HG02943 (cell line): ENCODE measurements around the gene ERG.

Source experiments
- ATAC-seq: cut with Tn5 transposase; IDR thresholded peaks from one replicate; pipeline ENCODE4 v1.9.1; 2021; ENCODE audit warnings: mild to moderate bottlenecking, low read depth, moderate library complexity; ENCODE audit not compliant: unreplicated experiment

ERG gene

DNA sequence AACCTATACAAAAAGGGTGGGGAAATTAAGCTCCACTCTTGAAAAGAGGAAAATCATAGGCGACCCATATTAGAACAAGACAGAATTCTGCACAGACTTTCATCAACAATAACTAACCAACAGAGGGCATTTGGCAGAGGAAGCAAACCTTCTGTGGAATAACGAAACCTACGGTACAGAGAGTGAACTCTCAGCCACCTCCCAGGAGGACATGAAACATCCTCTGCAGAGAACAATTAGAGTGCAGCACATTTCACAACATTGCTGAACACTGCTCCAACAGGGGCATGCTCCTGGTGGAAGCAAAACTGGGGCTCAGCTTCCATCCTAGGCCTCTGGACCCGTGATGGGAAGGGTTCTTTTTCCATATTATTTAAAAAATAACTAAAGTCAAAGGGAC is 130.6 kb downstream of the ERG start:
- no peak for ATAC-seq

DNA sequence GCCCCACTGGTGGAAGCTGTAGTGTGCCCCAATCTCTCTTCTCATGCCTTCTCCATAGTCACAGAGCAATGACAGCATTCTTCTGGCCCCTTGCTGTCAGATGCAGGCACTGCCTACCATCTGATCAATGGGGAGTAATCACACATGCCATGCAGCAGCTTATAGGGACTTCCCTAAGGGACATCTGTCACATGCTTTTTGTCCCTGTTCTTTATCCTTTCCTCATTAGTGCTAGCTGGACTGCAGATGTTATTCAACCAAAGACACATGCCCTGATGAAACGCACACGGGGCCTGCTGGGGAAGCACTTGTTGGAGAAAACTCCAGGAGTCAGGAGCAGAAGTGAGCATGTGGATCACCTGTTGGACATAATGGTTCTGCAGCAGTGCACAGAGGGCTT is 132.8 kb downstream of the ERG start:
- ATAC-seq: no peak

DNA sequence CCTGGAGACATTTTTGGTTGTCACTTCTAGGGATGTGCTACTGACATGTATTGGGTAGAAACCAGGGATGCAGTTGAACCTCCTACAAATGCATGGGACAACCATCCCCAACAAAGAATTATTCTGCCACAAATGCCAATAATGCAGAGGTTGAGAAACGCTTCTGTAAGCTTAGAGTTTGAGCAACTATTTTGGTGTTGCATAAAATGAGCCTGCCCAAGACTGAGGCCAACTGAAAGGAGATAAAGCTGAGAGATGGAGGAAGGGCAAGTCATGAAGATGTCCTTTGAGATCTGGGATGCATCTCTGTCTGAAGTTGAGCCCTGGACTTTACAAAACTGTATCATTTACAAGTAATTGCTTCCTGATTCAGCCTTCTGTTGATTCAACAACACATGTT is 134.6 kb downstream of the ERG start:
- no peak for ATAC-seq

DNA sequence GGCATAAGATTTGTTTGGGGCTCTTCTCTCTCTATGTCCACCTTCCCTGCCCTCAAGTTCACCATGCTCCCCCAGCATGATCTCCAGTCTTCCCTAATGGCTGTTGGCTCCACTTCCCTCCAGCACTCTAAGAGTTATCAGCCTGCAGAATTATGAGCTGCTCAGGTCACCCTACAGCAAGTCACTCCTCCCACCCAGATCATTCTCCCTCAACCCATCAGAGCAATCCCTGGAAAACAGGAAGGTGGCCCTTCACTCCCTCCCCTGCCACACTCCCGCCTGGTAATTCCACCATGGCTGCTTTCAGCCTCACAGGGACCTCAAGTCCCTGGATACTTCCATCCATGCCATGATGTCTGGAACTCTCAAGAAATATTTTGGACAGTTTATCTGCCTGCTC is 137.0 kb downstream of the ERG start:
- no peak for ATAC-seq

DNA sequence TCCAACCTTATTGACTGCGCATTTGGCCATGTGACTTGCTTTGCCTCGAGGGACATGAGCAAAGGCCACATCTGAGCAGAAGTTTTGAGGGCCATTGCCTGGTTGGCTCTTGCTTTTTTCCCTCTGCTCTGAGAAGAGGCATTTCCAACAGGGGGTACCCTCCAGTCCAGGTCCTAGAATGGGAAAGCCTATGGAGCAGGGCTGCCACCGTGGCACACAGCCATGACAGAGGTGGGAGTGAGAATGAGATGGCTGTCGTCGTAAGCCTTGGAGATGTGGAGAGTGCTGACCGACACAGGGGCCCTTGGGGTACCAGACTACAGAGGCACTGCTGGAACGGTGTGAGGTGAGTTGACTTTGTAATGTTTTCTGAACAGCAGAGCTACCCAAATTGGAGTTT is 138.4 kb downstream of the ERG start:
- no peak for ATAC-seq

DNA sequence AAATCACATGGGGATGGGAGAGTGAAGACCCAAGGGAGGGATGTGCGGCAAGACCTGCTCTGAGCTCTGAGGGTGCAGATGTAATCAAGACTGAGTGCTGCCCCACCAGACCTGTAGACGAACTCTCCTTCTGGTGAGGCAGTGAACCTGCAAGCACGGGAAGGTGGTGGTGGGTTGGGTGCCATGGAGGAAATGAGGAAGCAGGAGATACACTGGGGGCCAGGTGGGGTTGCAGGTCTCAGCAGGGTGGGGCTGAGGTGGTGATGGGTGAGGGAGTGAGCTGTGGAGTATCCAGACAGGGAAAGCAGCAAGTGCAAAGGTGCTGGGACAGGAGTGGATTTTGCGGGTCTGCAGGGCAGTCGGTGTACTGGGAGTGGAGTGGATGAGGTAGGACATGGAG is 139.2 kb downstream of the ERG start:
- no peak for ATAC-seq

DNA sequence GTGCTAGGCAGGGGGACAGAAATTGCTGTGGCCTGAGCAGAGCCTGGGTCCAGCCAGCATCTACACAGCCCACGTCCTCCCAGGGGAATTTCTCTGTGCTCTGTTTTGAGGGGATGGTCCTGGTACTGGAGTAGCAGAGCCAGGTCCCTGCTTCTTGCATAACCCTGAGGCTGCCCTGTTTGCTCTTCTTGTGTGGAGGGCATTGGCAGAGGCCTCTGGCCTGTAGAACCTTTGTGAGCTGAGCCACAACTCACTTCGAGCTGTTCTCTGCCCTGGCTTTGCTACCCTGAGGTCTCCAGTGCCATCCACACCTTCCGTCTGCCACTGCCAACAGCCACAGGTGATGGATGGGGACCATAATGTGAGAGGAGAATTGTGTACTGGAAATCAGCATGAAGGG is 139.6 kb downstream of the ERG start:
- no peak for ATAC-seq

DNA sequence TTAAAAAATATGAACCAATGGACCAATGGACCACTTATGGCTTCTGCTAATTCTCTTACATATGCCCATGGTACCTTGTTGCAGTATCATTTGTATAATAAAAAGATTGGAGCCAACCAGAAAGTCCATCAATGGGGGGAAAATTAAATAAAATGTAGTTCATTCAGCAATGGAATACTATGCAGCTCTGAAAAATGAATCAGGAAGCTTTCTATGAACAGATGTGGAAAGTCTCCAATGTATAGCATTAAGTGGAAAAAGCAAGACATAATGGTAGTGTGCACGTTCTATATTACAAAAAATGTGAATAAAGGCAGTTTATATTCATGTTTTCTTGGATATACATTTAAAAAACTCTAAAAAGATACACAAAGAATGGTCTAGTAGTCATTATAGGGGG is 140.2 kb downstream of the ERG start:
- no peak for ATAC-seq

DNA sequence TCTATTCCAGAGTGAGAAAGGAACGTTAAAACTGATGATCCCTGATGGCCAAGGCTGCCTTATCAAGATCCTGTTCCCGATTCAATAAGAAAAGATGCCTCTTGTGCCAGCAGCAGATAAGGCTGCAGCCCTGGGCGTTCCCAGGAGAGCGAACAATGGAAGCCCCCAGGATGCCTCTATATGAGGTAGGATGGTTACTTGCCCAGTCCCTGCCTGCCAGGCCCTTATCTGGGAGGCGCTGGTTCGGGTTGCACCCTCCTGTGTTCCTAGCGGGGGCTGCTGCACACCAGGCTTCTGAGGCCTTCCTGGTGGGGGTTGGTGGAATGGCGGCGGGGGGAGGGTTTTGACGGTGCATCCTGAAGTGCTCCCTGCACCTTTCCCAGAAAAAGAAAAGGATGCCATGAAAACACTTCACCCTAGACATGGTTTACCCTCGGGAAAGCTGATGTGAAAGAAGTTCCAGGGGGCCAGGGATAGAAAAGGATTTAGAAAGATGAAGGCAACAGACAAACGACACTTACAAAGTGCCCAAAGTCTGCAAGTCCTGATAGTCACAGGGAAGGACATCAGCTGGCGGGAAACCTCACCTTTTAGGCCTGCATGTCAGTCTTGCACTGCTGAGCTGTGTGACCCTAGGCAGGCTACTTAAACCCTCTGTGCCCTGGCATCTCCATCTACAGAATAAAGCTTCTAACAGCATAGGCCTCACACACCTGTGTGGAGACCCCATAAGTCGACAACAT is 141.2 kb downstream of the ERG start:
- ATAC-seq: no peak

DNA sequence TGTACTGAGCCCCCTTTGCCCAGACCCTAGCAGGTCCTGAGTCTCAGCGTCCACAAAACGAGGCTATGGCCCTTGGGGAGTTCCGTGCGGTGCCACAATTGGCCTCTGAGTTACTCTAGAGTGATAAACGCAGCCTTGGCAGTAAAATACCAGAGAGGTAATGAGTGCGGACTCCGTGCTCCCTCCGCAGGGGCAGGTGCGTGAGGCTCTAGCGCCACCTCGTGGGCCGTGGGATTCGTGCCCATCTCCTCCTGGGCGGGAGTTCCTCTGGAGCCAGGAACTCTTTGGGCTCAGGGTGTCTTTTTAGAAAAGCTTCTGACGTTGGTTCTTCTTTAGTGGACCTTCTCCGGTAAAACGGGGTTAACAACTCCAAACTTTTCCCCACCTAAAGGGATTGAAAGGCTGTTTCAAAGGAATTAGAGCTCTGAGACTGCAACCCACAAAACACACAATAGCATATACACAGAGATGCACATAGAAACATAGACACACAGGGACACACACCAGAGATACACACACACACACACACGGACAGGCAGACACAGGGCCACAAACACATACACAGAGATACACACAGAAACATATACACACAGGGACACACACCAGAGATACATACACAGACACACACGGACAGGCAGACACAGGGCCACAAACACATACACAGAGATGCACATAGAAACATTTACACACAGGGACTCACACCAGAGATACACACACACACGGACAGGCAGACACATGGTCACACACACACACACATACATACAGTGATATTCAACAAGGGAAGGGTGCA is 142.1 kb downstream of the ERG start:
- ATAC-seq: no peak

DNA sequence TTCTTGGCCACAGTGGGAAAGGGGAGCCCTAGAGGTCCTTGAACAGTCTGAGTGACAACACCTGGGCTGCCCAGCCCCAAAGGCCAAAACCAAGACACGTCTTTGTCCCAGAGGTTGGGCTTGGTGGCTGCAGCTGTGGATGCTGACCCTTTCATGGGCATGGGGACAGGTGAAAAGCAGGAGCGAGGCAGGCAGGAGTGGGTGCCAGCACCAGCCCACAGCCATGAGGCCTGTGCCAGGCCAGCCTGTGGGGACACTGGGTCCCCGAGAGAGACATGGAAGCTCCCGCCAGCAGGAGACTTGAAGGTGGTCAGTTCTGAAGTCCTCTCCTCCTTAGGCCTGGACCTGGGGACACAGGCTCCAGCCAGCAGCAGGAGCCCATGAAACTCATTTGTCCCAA is 142.9 kb downstream of the ERG start:
- no peak for ATAC-seq

DNA sequence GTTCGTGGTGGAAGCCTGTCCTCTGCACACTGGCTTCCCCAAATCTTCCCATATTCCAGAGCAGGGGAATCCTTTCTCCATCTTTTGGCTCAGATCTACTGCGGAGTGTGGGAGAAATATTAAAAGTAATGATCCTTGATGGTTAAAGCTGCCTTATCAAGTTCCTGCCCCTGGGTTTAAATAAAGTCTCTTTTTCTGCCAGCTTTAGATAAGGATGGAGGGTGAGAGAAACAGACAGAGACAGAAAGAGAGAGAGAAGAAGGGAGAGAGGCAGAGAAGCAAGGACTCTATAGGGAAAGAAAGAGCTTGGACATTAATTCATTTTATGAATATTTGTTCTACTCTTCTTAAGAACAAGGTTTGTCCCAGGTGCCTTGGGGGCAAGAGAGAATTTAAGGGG is 143.5 kb downstream of the ERG start:
- ATAC-seq: no peak

DNA sequence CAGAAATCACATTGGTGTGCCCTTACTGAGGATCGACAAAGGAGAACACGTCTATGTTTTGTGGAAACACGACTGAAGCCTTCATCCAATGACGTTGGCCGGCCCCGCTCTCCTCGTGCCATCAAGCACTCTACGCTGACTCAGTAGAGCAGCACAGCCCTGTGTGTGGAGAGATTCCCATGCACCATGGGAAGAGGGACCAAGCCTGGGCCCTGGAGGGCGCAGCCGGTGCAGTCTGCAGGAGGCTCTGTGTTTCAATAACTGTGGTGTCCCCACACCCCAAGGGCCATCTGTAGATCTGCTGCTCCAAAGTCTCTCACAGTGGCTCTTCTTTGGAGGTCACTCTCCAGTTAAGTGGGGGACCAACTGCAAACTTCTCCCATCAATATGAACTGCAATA is 144.0 kb downstream of the ERG start:
- no peak for ATAC-seq

DNA sequence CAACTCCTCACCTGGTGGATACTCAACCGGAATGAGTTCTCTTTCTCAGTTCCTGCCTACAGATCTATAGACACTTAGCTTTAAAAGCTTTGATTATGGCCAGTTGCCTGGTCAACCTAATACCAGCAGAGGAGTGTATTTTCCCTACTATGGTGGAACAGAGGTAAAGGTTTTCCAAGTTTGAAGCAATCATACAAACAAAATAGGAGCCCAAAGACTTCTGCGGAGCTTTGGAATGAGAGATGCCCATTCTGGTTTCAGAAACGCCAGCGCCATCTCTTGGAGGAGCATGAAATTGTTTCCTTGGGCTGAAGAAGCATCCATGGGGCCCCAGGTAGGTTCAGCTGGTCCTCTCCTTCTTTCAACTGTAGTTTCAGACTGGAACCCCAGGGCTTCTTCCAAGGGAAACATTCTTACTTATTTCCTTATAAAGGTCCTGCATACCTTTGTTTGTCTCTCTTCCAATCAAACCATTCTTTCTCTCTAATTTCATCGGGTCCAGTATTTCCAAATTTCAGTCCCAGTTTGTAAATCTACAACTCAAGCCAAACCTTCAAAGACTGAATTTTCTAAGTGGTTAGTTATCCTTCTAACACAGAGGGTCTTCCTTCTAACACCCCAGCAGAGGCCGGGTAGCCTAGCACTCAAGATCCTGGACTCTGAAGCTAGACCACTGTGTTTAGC is 145.6 kb downstream of the ERG start:
- no peak for ATAC-seq

DNA sequence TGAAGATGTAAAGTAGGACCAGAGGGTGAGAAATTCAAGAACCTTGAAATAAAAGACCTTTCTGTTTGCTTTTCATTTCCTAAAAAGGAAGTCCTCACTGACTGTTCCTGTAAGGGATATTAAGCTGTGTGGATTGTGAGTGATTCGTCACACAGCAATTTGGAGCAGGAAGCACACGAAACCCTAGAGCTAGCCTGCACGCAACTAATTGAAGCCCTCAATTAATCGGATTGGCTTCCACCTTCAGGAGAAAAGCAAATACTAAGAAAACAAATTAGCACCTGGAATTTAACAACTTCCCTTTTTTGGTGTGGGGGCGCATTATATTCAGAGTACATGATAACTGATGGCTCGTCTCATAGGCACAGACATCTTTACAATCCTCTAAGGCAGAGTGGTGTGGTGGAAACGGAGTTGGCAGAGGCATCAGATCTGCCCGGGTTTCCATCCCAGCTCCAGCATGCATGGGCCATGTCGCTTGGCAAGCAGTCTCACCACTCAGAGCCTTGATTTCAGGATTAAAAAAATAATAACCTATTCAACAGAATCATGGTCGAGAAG is 146.2 kb downstream of the ERG start:
- ATAC-seq: no peak

DNA sequence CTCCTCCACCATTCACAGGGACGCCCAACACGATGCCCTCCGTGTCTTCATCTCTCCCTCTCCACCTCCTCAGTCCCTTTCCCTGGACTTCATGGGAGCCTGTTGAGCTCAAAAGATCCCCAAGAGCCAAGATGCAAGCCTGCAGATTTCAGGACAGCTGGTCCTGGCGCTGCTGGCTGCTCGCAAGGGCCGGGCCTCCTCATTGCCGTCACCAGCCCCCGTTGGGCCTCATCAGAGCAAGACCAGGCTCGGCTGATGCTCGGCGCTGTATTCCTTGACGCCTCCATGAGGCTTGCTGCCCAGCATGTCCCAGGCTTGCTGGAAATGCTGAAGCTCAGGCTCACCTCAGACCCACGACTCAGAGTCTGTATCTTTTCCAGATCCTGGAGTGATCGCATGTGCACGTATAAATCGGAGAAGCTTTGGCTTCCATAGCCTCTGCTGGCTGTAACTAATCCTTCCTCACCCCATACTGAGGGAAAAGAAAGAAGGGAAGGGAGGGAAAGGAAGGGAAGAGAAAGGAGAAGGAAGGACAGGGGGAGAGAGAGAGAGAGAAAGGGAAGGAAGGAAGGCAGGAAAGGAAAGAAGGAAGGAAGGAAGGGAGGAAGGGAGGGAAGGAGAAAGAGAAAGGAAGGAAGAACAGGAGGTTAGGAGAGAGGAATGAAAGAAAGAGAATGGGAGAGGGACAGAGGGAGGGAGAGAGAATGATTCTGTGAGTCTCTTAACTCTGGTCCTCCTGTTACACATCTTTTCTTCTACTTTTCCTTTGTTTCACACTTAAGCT is 146.9 kb downstream of the ERG start:
- ATAC-seq: no peak

DNA sequence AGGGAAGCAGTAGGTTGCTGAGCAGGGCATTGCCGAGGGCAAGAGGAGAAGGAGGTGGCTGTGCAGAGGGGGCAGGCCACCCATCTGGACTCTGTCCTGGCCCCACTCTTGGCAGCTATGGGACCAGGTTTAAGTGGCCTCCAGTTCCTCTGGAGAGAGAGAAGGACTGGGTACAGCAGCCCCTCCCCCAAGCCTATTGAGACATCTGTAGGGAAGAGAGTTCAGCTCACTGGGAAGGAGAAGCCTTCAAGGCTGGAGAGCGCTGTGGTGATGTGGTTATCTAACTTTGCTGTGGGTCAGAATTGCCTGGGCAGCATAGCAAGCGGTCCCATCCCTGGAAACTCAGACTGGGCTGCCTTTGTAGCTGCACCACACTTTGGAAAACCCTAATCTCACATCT is 147.6 kb downstream of the ERG start:
- no peak for ATAC-seq

DNA sequence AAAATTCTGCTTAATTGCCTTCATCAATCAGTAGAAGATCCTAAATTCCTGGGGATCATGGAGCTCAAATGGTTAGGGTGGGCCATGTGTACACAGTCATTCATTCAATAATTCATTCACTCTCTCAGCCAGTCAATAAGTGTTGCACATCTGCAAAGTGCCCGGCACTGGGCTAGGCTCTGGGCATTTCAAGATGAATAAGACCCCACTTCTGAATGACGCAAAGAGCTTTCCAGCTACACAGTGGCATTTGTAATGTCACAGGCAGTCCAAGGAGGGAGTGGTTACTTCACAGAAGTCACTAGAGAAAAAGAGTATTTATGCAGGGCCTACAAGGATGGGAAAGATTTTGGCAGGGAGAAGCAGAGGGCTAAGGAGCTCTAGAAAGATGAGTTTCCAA is 148.3 kb downstream of the ERG start:
- ATAC-seq: no peak

DNA sequence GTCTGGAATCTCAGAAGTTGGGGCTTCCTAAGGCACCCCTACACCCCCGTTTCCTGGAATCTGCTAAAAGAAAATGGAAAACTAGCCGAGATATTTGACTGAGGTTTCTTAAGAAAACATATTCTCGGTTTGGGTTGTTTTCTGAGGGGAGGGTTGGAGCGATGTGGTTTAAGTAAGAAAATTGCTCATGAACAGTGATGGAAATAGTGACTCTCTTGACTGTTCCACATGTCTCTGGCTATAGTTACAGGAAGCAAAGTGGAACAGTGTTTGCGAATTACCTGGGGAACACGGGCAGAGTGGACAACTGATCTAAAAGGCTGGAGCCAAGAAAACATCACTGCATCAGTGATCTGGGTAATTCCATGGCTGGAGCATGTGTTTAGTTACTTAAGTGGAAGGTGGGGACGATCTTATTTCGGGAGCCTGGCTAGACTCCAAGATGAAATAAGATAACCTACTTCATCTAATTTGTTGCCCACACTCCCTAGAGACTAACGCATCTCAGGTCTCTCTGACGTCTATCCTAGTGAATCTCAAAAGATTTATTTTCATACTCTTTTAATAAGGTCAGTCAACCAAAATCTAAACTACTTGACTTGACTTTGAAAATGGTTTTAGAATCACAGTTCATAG is 149.0 kb downstream of the ERG start:
- ATAC-seq: no peak

DNA sequence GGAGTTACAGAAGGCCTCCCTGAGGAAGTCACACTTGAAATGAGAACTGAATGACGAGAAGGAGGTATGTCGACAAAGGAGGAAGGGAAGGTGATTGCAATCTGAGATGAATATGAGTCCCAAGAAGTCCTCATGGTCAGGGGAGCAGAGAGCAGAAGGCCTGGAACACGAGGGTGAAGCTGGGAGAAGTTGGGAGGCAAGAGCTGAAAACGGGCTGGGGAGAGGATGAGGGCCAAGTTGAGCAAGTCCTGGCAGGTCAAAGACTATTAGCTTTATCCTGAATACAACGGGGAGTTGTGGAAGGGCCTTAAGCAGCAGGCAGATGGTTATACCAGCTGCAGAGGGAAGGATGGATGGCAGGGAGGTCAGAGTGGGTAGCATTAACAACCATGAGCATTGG is 152.0 kb downstream of the ERG start:
- ATAC-seq: no peak
